Measurements from ENCODE around the gene ATP6V1B1. TPM values are rescaled to one million over a fixed set of nuclear protein-coding genes. Genes with fewer than 3 reads are reported as not detected.
A peak's percentile ranks its signal among the peaks of the same experiment; 100 is the strongest.

ATP6V1B1 gene
- total and polyA plus RNA-seq, 2 experiments from 2014 or later, result not detected

DNA sequence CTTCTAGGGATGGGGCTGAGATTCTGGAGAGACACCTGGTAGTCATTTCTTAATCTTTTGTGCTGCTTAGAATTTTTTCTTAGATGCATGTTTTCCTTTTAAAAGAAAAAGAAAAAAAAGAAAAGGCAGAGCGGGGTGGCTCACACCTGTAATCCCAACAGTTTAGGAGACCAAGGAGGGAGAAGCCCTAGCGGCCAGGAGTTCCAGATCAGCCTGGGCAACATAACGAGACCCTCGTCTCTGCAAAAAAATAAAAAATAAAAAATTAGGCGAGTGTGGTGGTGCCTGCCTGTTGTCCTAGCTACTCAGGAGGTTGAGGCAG is 46.0 kb upstream of the ATP6V1B1 start (continued):
- TF ChIP-seq, protein P1, sequence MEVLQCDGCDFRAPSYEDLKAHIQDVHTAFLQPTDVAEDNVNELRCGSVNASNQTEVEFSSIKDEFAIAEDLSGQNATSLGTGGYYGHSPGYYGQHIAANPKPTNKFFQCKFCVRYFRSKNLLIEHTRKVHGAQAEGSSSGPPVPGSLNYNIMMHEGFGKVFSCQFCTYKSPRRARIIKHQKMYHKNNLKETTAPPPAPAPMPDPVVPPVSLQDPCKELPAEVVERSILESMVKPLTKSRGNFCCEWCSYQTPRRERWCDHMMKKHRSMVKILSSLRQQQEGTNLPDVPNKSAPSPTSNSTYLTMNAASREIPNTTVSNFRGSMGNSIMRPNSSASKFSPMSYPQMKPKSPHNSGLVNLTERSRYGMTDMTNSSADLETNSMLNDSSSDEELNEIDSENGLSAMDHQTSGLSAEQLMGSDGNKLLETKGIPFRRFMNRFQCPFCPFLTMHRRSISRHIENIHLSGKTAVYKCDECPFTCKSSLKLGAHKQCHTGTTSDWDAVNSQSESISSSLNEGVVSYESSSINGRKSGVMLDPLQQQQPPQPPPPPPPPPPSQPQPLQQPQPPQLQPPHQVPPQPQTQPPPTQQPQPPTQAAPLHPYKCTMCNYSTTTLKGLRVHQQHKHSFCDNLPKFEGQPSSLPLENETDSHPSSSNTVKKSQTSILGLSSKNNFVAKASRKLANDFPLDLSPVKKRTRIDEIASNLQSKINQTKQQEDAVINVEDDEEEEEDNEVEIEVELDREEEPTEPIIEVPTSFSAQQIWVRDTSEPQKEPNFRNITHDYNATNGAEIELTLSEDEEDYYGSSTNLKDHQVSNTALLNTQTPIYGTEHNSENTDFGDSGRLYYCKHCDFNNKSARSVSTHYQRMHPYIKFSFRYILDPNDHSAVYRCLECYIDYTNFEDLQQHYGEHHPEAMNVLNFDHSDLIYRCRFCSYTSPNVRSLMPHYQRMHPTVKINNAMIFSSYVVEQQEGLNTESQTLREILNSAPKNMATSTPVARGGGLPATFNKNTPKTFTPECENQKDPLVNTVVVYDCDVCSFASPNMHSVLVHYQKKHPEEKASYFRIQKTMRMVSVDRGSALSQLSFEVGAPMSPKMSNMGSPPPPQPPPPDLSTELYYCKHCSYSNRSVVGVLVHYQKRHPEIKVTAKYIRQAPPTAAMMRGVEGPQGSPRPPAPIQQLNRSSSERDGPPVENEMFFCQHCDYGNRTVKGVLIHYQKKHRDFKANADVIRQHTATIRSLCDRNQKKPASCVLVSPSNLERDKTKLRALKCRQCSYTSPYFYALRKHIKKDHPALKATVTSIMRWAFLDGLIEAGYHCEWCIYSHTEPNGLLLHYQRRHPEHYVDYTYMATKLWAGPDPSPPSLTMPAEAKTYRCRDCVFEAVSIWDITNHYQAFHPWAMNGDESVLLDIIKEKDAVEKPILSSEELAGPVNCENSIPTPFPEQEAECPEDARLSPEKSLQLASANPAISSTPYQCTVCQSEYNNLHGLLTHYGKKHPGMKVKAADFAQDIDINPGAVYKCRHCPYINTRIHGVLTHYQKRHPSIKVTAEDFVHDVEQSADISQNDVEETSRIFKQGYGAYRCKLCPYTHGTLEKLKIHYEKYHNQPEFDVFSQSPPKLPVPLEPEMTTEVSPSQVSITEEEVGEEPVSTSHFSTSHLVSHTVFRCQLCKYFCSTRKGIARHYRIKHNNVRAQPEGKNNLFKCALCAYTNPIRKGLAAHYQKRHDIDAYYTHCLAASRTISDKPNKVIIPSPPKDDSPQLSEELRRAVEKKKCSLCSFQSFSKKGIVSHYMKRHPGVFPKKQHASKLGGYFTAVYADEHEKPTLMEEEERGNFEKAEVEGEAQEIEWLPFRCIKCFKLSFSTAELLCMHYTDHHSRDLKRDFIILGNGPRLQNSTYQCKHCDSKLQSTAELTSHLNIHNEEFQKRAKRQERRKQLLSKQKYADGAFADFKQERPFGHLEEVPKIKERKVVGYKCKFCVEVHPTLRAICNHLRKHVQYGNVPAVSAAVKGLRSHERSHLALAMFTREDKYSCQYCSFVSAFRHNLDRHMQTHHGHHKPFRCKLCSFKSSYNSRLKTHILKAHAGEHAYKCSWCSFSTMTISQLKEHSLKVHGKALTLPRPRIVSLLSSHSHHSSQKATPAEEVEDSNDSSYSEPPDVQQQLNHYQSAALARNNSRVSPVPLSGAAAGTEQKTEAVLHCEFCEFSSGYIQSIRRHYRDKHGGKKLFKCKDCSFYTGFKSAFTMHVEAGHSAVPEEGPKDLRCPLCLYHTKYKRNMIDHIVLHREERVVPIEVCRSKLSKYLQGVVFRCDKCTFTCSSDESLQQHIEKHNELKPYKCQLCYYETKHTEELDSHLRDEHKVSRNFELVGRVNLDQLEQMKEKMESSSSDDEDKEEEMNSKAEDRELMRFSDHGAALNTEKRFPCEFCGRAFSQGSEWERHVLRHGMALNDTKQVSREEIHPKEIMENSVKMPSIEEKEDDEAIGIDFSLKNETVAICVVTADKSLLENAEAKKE (CRISPR knock-in tag; IDR thresholded peaks at IDR 0.05), result no peak
- TF ChIP-seq, protein P2, sequence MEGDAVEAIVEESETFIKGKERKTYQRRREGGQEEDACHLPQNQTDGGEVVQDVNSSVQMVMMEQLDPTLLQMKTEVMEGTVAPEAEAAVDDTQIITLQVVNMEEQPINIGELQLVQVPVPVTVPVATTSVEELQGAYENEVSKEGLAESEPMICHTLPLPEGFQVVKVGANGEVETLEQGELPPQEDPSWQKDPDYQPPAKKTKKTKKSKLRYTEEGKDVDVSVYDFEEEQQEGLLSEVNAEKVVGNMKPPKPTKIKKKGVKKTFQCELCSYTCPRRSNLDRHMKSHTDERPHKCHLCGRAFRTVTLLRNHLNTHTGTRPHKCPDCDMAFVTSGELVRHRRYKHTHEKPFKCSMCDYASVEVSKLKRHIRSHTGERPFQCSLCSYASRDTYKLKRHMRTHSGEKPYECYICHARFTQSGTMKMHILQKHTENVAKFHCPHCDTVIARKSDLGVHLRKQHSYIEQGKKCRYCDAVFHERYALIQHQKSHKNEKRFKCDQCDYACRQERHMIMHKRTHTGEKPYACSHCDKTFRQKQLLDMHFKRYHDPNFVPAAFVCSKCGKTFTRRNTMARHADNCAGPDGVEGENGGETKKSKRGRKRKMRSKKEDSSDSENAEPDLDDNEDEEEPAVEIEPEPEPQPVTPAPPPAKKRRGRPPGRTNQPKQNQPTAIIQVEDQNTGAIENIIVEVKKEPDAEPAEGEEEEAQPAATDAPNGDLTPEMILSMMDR (conservative IDR thresholded peaks at IDR 0.05; ENCODE audit: low read depth in 2 of 2), result no peak
- TF ChIP-seq ZNF331 (CRISPR knock-in tag; IDR thresholded peaks at IDR 0.05; ENCODE audit: low read depth) (no peak), CREB1 (CRISPR knock-in tag; IDR thresholded peaks at IDR 0.05; ENCODE audit: low read depth) (no peak)

DNA sequence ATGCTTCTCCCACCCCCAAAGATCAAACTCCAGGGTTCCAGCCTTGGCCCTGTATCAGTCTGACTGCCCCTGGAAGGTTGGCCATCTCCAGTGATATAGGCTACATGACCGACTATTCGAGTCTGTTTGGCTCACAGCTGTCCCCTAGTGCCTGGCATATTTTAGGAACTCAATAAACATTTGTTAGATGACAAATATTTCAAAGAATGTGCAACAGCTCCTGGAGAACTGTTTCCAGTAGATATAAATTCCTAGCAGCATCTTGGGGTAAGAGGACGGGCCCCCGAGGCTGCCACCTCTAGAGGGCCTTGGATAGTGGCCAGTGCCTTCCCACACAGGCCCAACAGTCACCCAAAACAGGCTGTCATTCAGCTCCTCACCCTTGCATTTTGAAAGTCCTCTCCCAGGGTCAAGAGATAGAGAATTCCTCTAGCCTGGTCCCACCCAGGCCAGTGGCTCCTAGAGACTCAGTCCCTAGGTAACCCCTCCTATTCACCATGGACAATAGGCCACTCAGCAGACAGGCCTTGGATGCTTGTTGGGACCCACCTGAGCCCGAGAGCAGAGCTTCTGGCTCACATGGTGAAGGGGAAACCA is 45.1 kb upstream of the ATP6V1B1 start:
- peaks cover 99% of the 10 kb centered on the region for H3K27me3 Mint-ChIP-seq (ENCODE audit: insufficient read depth, low read depth, poor library complexity)
- H3K4me2 ChIP-seq, result no peak overlapping the region
- no peaks in the 10 kb centered on the region for H3K79me2 ChIP-seq (replicated peaks; ENCODE audit: insufficient read depth)
- peaks cover 100% of the 10 kb centered on the region for H3K27me3 ChIP-seq (ENCODE audit: insufficient read depth)
- DNase-seq (ENCODE audit: low spot score), result no peak
- no peaks in the 10 kb centered on the region; the same call in 1 of the 3 replicates for H3K36me3 Mint-ChIP-seq (ENCODE audit: low read depth)
- H3K4me3 Mint-ChIP-seq, result no peak overlapping the region
- no peak overlapping the region for H3K27ac ChIP-seq (ENCODE audit: low read depth)
- H3K4me1 ChIP-seq (ENCODE audit: insufficient read depth), result peaks cover 34% of the 10 kb centered on the region
- peaks cover 35% of the 10 kb centered on the region for H4K20me1 ChIP-seq (replicated peaks; ENCODE audit: insufficient read depth)
- H3K4me1 Mint-ChIP-seq, result peaks cover 34% of the 10 kb centered on the region
- H2AFZ ChIP-seq, result no peak overlapping the region
- H3K36me3 ChIP-seq (ENCODE audit: insufficient read depth), result no peaks in the 10 kb centered on the region
- H3K27ac Mint-ChIP-seq, result no peak overlapping the region
- H3K9me3 Mint-ChIP-seq, result no peaks in the 10 kb centered on the region; the same call in 2 of the 3 replicates
- TF ChIP-seq NANOG (IDR thresholded peaks at IDR 0.05; ENCODE audit: borderline replicate concordance) (no peak), EZH2 (IDR thresholded peaks at IDR 0.05; ENCODE audit: low read depth, unreplicated experiment) (peak; percentile 4)
- no peaks in the 10 kb centered on the region for H3K9me2 ChIP-seq (ENCODE audit: insufficient read depth)
- no peak overlapping the region for H3K4me3 ChIP-seq
- peaks cover 32% of the 10 kb centered on the region for H3F3A ChIP-seq (replicated peaks; ENCODE audit: low read depth)
- ATAC-seq, result no peak
